Epithelial cell of proximal tubule (primary cell): ENCODE results near the gene RAPGEF1. TPM values are rescaled to one million over a fixed set of nuclear protein-coding genes. Genes with fewer than 3 reads are reported as not detected.

Source experiments
- DNase-seq: peaks from one replicate; pipeline ENCODE4 v3.0.0-alpha.2; 2011; ENCODE audit warnings: low read depth
- H3K4me3 ChIP-seq: 2 replicates; pipeline ENCODE4 v1.5.1; 2011; ENCODE audit warnings: low read depth, mild to moderate bottlenecking, low read length
- CTCF ChIP-seq: conservative IDR thresholded peaks from 2 replicates; pipeline ENCODE4 v1.5.1; 2012; ENCODE audit warnings: low read depth, mild to moderate bottlenecking, low read length
- total RNA-seq: library from RNA; depleted of rRNA; stranded (reverse); fragments of >200 nt; gene quantifications from 2 replicates; pipeline ENCODE4 v1.2.3, GENCODE V29; 2015

RAPGEF1 gene
- total RNA-seq, 1 donor from 2014 or later = 34.8 TPM

GRCh38 chr9:131534721-131535237, 205.1 kb downstream of the RAPGEF1 start:
- no peak for TF ChIP-seq CTCF
- DNase-seq = no peak
- H3K4me3 ChIP-seq = no peak overlapping the region

GRCh38 chr9:131530920-131531832, 208.7 kb downstream of the RAPGEF1 start, which contains the start of gene UCK1:
Gene UCK1 (minus strand): TSS chr9:131531263. CDS start chr9:131531174, 89 bp downstream.
- peak within 1 kb of the TSS; percentile 82 for H3K4me3 ChIP-seq
- no peak for DNase-seq
- no peak for TF ChIP-seq CTCF

GRCh38 chr9:131530546-131530919, 209.3 kb downstream of the RAPGEF1 start:
- TF ChIP-seq CTCF = peak; percentile 19
- peak; percentile 6 for DNase-seq
- H3K4me3 ChIP-seq = peak overlapping the region; percentile 82

- no peak for DNase-seq
- H3K4me3 ChIP-seq = peak overlapping the region; percentile 82
Observed at GRCh38 chr9:131529597-131530545, 210.0 kb downstream of the RAPGEF1 start.

GRCh38 chr9:131528886-131529505, 210.9 kb downstream of the RAPGEF1 start:
- no peak for TF ChIP-seq CTCF
- DNase-seq = no peak
- no peak overlapping the region for H3K4me3 ChIP-seq

More at GRCh38 chr9:131529597-131530545, 210.0 kb downstream of the RAPGEF1 start:
- TF ChIP-seq CTCF = peak; percentile 4

- no peak for TF ChIP-seq CTCF
- H3K4me3 ChIP-seq = no peak overlapping the region
- no peak for DNase-seq
Observed at GRCh38 chr9:131528186-131528585, 211.7 kb downstream of the RAPGEF1 start.

Other genes starting within 250 kb of the RAPGEF1 start
- 20.9 and 22.4 TPM in 2 replicates for gene POMT1, start 237.2 kb downstream of the RAPGEF1 start, total RNA-seq
- gene UCK1, start 208.8 kb downstream of the RAPGEF1 start, total RNA-seq = 22.4 and 32.5 TPM in 2 replicates
- gene PRRT1B, start 194.6 kb downstream of the RAPGEF1 start, total RNA-seq = not detected in 2 replicates